Neutrophil (primary cell): Measurements from ENCODE around the gene RAD51B.
A peak's percentile ranks its signal among the peaks of the same experiment; 100 is the strongest.
"Not testable (repeated sequence)": the region's sequence is repeated elsewhere in the genome, so short reads cannot be mapped to it uniquely, and the experiment has no call there.

Source experiments
- H3K27ac ChIP-seq: fragments of 200-600 bp; sonication (generic); 2 replicates; pipeline ENCODE4 v1.5.1; 2016; ENCODE audit warnings: mild to moderate bottlenecking, moderate library complexity
- H3K27me3 ChIP-seq: fragments of 200-600 bp; sonication (generic); 2 replicates; pipeline ENCODE4 v1.6.0; 2016; ENCODE audit warnings: mild to moderate bottlenecking
- H3K36me3 ChIP-seq: fragments of 200-600 bp; sonication (generic); 2 replicates; pipeline ENCODE4 v1.5.1; 2017
- H3K4me1 ChIP-seq, 2 experiments: fragments of 200-600 bp in 1 of 2; sonication (generic) in 1 of 2; 1 replicate in 1 of 2; 2 replicates in 1 of 2; pipeline versions ENCODE4 v1.5.1 to v1.6.1; 2013 to 2016; ENCODE audit warnings: low read depth in 1 of 2, low read length in 1 of 2, mild to moderate bottlenecking in 1 of 2, moderate library complexity in 1 of 2; ENCODE audit not compliant: control insufficient read depth in 1 of 2, insufficient read depth in 1 of 2
- H3K4me3 ChIP-seq, 2 experiments: fragments of 200-600 bp in 1 of 2; sonication (generic) in 1 of 2; 1 replicate in 1 of 2; 2 replicates in 1 of 2; pipeline ENCODE4 v1.5.1; 2013 to 2016; ENCODE audit warnings: low read depth in 1 of 2, low read length in 1 of 2, mild to moderate bottlenecking in 1 of 2, moderate library complexity in 1 of 2
- H3K9me3 ChIP-seq: fragments of 200-600 bp; sonication (generic); 2 replicates; pipeline ENCODE4 v1.5.1; 2016
- TF ChIP-seq, protein P1 (sequence below): fragments of 200-600 bp; sonication (generic); IDR thresholded peaks from 2 replicates; pipeline ENCODE4 v1.5.1; 2016; ENCODE audit warnings: antibody characterized with exemption

RAD51B gene

DNA sequence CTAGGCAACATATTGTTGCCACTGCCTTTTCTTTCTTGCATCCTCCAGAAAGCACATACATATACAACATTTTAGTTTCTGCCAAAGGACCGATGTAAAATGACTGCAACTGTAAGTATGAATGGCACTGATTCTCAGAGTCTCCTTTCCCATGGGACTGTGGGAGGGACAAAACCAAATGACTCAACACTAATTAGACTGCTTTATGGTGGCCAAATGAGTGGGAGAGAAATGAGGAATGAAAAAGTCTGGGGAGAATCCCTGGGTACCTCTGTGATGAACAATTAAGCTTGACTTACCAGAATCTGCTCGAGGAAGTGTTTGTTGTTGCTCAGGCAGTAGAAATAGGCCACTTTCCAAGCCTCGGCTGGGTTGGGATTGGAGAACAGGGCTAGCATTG is 13.3 kb upstream of the RAD51B start:
- peaks cover 85% of the 10 kb centered on the region for H3K36me3 ChIP-seq
- no peaks in the 10 kb centered on the region for H3K9me3 ChIP-seq
- TF ChIP-seq, protein P1, sequence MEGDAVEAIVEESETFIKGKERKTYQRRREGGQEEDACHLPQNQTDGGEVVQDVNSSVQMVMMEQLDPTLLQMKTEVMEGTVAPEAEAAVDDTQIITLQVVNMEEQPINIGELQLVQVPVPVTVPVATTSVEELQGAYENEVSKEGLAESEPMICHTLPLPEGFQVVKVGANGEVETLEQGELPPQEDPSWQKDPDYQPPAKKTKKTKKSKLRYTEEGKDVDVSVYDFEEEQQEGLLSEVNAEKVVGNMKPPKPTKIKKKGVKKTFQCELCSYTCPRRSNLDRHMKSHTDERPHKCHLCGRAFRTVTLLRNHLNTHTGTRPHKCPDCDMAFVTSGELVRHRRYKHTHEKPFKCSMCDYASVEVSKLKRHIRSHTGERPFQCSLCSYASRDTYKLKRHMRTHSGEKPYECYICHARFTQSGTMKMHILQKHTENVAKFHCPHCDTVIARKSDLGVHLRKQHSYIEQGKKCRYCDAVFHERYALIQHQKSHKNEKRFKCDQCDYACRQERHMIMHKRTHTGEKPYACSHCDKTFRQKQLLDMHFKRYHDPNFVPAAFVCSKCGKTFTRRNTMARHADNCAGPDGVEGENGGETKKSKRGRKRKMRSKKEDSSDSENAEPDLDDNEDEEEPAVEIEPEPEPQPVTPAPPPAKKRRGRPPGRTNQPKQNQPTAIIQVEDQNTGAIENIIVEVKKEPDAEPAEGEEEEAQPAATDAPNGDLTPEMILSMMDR, result no peak
- no peaks in the 10 kb centered on the region for H3K4me1 ChIP-seq
- no peak overlapping the region for H3K27ac ChIP-seq
- H3K4me3 ChIP-seq, result no peak overlapping the region
- H3K27me3 ChIP-seq, result no peaks in the 10 kb centered on the region

- Histone ChIP-seq H3K4me1 (peaks cover 38 to 44% of the 10 kb centered on the region in 2 experiments), H3K4me3 (no peak overlapping the region), H3K9me3 (no peaks in the 10 kb centered on the region), H3K27me3 (no peaks in the 10 kb centered on the region), H3K27ac (no peak overlapping the region), H3K36me3 (peaks cover 17% of the 10 kb centered on the region)
- TF ChIP-seq, protein P1, result no peak
Observed at GRCh38 chr14:67814821-67815220, 4.8 kb upstream of the RAD51B start.

DNA sequence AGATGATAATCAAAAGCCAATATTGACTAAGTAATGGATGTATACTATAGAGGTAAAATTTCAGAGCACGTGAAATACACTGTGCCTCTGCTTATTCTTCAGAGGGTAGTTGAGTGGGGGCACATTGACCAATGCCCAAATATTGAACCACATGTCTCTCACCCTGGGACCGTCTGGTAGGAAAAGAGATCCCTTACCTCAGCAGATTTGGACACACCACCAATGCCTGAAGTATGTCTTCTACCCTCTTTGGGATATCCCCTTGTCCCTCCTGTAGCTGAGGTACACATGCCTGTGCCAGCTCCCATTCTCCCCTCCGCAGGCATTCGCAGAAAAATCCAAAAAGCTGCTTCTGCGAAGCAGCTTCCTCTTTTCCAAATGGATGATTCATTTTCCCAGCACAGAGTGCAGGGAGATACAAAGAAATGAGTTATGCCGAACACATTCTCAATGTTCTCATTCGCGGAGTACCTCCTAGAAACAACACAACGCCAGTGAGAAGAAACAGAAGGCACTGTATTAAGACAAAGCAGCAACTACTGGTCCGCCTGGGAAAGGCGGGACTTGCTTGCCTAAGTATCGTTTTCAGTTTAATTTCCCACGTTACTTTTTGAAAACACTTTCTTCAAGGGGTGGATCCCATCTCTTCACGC is 3.9 kb upstream of the RAD51B start:
- Histone ChIP-seq H3K36me3 (peaks cover 14% of the 10 kb centered on the region), H3K27me3 (no peaks in the 10 kb centered on the region), H3K4me1 (peaks cover 45 to 52% of the 10 kb centered on the region in 2 experiments), H3K4me3 (peak overlapping the region; percentile 69 to 72), H3K27ac (peak overlapping the region; percentile 90), H3K9me3 (no peaks in the 10 kb centered on the region)
- TF ChIP-seq, protein P1, result no peak

DNA sequence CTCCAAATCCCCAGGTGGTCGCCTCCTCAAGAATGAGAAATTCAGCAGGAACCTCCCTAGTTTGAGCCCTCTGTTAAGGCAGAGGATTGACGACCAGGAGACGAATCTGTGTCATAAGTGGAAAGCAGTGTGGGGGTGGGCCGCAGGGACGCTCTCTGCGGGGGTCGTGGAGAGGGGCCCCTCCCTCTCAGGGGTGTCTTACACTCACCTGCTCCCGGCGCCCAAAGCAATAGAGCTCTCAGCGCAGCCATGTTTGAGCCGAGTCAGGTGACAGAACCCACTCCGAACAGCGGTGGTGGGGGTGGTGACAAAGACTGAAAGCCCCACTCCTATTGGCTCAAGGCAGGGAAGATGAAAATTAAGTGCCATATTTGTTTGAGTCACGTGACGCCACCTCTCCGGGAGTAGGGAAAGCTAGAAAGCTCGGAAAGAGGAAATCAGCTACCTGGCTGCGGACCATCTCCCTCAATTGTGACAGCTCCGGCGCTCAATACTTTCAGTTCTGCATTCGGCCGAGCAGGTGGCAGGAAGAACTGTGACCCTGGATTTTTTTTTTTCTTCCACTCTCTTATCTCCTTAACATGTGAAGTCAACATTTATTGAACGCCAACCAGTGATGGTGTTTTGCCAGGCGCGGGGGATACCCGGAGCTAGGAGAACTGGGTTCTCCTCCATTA is 3.1 kb upstream of the RAD51B start, which contains the start of gene ZFYVE26:
Gene ZFYVE26, minus strand, starts transcription at position 265 of the 677 bp plus-strand sequence. CDS start 627 bp downstream, outside the sequence.
- Histone ChIP-seq H3K9me3 (no peaks in the 10 kb centered on the region), H3K4me3 (peak within 1 kb of the TSS; percentile 69 to 72), H3K27ac (peak within 1 kb of the TSS; percentile 90), H3K27me3 (no peaks in the 10 kb centered on the region), H3K36me3 (peaks cover 10% of the 10 kb centered on the region), H3K4me1 (peaks cover 53 to 59% of the 10 kb centered on the region in 2 experiments)
- TF ChIP-seq, protein P1, result no peak

GRCh38 chr14:67817750-67818438 is 1.7 kb upstream of the RAD51B start:
- no peaks in the 10 kb centered on the region for H3K9me3 ChIP-seq
- peak overlapping the region; percentile 90 for H3K27ac ChIP-seq
- H3K27me3 ChIP-seq, result no peaks in the 10 kb centered on the region
- TF ChIP-seq, protein P1, result no peak
- peak overlapping the region; percentile 69 to 72 for H3K4me3 ChIP-seq
- H3K36me3 ChIP-seq, result peaks cover 10% of the 10 kb centered on the region
- H3K4me1 ChIP-seq, result peaks cover 54 to 66% of the 10 kb centered on the region in 2 experiments

- peaks cover 54 to 66% of the 10 kb centered on the region in 2 experiments for H3K4me1 ChIP-seq
- peak overlapping the region; percentile 34 to 38 for H3K4me3 ChIP-seq
- H3K27ac ChIP-seq, result peak overlapping the region; percentile 90
- not testable (repeated sequence) for H3K9me3 ChIP-seq, H3K36me3 ChIP-seq, H3K27me3 ChIP-seq
Observed at GRCh38 chr14:67818476-67818875, 1.1 kb upstream of the RAD51B start.
